Measurements from ENCODE around the gene KLRC4.
"Not testable (repeated sequence)": the region's sequence is repeated elsewhere in the genome, so short reads cannot be mapped to it uniquely, and the experiment has no call there.

Gene KLRC4

DNA sequence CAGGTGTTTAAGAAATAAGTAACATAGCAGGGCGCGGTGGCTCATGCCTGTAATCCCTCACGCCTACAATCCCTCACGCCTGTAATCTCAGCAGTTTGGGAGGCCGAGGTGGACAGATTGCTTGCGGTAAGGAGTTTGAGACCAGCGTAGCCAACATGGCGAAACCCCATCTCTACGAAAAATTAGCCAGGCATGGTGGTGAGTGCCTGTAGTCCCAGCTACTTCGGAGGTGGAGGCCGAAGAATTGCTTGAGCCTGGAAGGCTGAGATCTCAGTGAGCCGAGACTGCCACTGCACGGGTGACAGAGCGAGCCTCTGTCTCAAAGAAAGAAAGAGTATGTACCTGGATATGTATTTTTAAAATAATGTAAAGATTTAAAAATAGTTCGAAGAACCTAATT lies 13.4 kb downstream of the KLRC4 start:
- DNase-seq = not testable (repeated sequence)

DNA sequence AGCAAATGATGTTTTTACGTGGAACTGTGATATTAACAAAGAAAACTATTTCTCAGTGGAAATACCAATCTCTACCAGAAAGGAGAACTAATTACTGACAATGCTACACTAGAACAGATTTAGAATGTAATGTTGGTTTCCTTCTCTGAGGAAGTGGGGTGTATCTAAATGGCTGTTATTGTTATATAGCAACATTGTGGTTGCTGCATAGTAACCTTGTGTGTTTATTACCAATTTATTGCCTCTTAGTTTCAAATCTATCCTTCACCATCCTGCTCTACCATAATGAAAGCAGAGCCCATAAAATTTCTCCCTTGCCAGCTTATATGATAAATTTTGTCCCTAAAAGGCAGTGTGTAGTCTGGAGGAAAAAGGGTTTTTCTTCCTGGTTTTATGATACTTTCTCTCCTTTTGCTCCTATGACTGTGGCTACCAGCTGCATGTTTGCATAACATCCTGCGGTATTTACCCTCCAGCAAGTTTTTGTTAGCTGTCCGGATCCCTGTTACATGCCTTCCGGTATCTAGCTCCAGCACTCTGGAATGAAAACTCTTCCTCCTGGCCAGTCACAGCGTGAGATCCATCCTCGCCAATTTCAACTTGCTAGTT lies 14.1 kb downstream of the KLRC4 start:
- DNase-seq = no peak

DNA sequence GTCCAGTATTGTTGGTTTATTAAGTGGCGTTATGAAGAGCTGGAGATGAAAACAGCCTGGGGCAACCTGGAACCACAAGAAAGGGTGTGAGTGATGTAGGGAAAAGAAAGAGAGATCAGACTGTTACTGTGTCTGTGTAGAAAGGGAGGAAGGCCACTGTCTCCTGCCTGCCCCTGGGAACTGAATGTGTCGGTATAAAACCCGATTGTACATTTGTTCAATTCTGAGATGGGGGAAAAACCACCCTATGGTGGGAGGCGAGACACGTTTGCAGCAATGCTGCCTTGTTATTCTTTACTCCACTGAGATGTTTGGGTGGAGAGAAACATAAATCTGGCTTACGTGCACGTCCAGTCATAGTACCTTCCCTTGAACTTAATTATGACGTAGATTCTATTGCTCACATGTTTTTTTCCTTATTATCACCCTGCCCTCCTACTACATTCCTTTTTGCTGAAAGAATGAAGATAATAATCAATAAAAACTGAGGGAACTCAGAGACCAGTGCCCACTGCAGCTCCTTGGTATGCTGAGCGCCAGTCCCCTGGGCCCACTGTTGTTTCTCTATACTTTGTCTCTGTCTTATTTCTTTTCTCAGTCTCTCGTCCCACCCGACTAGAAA lies 14.9 kb downstream of the KLRC4 start:
- DNase-seq = not testable (repeated sequence)

DNA sequence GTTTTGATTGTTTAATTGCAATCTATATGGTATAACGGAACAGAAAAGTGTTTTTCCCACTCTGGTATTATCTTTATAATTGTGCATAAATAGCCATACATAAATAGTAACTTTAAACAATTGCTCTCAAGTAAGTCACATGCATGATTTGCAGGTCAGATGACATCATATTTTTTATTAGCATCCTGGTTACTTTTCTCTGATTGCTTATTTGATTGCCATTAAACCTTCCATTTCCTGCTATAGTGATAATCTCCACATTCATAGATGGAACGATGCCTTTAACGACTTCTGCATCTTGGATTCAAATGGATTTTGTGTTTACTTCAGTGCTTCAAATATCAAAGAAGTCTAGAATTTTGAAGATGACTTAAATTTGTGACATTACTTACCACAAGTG lies 16.3 kb downstream of the KLRC4 start:
- no peak for DNase-seq

DNA sequence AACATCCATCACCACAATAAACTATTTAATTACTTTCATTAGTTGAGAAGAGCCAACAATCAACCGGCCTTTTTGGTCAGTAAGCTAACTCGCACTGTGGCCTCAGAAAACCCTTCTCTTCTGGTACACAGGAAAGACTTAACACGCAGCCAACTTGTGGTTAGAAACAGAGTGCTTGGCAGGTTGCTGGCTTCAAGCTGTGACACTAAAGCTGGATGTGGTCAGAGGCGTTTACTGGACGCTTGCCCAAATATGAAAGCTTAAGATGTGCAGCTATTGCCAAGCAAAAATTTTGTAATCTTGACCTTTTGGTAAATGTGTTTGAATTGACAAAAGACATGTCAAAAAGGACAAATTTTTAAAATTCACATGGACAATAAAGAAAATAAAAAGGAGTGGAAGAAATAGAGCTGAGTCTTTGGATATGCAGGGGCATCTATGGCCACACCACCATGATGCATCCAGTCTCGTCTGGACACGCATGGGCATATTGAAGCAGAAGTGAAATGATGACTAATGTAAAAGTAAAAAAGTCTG lies 17.1 kb downstream of the KLRC4 start:
- DNase-seq = no peak

DNA sequence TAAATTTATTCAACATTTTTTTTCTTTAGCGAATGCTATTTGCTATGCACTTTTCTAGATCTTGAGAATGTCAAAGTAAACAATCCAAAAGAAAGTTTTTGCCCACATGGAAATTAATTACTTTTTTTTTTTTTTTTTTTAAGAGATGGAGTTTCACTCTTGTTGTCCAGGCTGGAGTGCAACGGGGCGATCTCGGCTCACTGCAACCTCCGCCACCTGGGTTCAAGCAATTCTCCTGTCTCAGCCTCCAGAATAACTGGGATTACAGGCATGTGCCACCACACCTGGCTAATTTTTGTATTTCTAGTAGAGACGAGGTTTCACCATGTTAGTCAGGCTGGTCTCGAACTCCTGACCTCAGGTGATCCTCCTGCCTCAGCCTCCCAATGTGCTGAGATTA lies 18.6 kb downstream of the KLRC4 start:
- DNase-seq = not testable (repeated sequence)

DNA sequence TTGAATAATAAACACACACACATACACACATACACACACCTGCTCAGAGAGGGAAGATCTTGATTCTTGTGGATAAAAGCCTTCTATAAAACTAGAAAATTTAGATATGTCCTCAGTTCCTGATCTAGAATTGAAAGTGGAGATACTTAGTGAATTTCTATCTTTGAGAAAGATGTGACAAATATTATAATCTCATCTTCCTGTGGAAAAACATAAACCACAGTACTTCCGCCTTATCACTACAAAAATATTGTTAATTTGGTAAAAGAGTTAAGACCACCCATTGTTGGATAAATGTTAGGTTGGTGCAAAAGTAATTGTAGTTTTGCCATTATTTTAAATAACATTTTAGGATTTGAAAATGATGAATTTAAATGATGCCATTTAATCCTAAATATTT lies 19.7 kb downstream of the KLRC4 start, which contains the start of gene KLRK1:
TSS of gene KLRK1 (minus strand) at position 138 of the 400 bp plus-strand sequence. CDS start 1,231 bp downstream, outside the sequence.
- no peak for DNase-seq

DNA sequence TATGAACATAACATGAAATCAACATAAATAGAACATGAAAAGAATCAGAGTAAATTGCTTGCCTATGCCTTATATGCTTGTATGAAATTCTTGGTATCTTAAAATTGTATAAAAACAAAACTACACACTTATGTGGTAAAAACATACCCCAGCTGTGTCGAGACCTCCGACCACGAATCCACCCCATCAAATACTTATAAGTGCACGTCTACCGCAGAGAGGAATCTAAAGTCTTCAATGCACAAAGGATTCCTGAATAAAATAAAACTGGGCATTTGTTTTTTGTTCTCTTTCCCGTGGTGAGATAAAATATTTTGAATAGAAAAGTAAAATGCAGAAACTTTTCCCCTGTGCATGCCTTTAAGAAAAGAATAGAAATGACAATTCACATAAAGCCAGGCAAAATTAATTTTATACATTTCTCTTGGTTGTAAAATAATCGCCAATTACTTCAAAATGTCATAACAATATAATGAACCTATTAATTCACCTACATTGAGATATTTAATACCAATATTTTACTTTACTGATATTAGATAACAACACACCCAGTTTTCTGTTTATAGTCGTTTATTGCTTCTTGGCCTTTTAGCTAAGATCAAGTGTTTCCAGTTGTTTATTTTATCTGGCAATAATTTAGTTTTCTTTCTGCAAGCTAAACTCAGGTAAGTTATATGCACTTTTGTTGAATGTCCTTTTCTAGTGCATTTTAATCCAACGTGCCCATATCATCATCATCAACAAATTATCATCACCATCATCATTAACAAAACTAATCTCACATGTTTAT lies 20.7 kb downstream of the KLRC4 start:
- DNase-seq = no peak

DNA sequence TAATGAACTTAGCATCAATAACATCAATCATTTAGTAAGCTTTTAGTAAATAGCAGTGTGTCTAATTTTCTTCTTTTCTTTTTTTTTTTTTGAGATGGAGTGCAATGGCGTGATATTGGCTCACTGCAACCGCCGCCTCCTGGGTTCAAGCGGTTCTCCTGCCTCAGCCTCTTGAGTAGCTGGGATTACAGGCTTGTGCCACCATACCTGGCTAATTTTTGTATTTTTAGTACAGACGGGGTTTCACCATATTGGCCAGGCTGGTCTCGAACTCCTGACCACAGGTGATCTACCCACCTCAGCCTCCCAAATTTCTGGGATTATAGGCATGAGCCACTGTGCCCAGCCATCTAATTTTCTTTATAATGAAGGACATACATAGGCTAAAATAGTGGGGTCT lies 22.1 kb downstream of the KLRC4 start:
- DNase-seq = not testable (repeated sequence)

DNA sequence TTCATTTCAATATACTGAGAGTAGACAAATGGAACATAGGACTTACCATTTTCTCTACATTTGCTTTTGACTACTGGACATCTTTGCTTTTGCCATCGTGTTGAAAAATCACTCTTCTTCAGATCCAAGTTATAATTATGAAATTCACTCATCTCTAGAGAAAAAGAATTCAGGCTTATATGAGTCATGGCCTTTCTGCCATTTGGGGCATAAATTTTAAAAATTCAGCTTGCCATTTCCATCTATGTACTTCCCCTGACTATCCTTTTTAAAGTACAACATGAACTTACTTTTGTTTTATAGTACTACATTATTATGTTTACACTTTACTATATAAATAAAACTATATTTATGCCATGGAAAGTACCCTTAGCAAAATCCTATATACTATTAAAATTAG lies 22.7 kb downstream of the KLRC4 start:
- DNase-seq = no peak

DNA sequence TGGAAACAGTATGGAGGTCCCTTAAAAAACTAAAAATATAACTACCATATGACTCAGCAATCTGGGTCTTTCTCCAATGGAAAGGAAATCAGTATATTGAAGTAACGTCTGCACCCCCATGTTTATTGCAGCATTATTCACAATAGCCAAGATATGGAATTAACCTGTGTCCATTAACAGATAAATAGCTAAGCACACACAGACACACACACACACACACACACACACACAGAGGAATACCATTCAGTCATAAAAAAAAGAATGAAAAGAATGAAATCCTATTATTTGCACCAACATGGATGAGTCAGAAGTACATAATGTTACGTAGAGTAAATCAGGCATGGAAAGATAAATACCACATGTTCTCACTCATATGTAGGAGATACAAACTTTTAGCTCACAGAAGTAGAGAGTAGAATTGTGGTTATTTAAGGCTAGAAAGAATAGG lies 24.4 kb downstream of the KLRC4 start:
- DNase-seq = no peak

DNA sequence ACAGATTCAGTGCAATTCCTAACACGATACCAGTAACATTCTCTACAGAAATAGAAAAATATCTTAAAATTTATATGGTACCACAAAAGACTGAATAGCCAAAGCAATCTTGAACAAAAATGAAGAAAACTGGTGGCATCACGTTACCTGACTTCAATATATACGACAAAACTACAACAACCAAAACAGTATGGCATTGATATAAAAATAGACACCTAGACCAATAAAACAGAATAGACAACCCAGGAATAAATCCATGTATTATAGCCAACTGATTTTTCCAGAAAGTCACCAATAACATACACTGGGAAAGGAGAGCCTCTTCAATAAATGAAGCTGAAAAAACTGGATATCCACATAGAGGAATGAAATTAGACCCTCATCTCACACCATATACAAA lies 25.4 kb downstream of the KLRC4 start:
- no peak for DNase-seq

DNA sequence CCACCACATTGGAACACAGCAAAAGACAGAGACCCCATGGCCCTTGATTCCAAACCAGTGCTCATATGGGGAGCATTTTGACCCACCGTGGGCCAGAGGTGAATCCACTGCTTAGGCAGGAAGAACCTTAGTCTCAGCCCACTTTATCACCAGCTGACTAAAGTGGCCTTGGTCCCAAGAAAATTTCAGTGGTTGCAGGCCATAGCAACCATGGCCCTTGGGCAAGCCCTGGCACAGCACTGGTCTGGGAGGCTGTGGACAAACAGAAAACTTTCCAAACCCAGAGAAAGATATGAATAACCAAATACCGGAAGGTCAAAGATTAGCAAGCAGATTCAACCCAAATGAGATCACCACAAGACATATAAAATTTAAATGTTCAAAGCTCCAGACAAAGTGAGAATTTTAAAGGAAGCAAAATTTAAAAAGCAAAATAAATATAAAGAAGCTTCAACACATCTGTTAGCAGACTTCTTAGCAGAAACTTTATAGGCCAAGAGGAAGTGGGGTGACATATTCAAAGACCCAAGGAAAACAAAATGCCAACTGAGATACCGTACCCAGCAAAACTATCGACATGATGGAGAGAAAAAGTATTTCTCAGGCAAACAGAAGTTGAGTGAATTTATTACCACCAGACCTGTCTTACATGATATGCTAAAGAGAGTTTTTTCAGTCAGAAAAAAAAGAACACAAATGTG lies 27.5 kb downstream of the KLRC4 start:
- DNase-seq = no peak

DNA sequence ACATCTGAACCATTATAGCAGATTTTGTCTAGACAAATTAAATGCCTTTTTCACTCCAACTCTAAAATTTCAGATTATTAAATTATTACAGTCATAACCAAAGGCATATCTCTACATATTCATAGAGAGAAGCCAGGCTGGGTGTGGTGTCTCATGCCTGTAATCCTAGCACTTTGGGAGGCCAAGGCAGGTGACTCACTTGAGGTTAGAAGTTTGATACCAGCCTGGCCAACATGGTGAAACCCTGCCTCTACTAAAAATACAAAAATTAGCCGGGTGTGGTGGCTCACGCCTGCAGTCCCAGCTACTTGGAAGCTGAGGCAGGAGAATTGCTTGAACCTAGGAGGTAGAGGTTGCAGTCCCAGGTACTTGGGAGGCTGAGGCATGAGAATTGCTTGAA lies 30.8 kb downstream of the KLRC4 start:
- DNase-seq = not testable (repeated sequence)

DNA sequence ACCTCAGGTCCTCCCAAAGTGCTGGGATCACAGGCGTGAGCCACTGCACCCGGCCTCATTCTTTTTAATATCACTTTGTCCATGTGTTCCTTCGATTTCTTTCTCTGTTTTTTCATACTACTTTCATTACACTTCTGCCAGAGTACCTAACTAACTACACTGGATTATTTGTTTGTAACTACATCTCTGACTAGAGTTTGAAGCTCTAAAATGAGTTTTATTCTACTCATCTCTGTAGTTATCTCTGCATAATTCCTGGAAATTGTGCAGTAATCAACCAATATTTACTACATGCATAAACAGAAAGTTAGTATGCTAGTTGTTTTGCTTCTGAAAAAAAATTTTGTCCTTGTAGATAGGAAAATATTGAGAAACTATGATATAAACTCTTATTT lies 34.9 kb downstream of the KLRC4 start:
- DNase-seq = no peak

DNA sequence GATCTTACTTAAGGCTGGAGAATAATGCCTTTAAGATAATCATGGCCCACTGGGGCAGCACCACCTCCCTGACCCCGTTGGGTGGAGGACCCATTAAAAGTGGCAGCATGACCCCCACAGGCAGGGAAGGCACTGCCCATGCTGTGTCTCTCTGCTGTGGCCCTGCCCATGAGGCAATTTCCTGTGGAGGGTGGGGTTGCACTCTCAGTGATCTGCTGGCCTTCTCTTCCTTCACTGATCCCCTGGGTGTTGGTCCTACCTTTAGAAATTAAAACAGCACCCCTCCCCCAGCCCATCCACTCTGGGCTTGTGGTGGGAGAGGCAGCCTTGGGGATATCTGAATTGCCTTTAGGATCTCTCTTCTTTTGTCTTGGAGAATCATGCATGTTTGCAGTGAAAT lies 37.0 kb downstream of the KLRC4 start:
- no peak for DNase-seq

DNA sequence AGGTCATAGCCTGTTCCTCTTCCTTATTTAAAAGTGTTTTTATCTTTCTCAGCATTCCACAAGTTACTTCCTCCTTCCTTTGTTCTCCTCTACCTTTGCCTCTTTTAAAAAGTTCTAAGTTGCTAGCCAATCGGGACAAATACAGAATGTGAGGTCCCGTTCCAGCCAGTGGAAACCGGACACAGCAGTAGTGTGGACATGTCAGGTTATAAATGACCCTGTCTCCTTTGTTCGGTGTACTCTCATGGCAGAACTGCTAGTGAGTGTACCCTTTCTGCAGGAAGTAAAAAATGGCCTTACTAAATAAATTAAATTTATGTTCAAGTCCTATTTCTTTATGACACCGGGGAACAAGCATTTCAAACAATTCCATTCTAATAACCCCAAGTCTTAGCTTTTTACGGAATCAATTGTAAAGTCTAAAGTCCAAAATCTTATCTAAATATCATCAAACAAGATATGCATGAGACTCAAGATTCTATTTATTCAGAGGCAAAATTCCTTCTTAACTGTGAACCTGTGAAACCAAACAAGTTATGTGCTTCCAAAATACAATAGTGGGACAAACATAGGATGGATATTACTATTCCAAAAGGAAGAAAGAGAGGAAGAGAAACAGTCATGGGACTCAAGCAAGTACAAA lies 37.5 kb downstream of the KLRC4 start:
- not testable (repeated sequence) for DNase-seq

DNA sequence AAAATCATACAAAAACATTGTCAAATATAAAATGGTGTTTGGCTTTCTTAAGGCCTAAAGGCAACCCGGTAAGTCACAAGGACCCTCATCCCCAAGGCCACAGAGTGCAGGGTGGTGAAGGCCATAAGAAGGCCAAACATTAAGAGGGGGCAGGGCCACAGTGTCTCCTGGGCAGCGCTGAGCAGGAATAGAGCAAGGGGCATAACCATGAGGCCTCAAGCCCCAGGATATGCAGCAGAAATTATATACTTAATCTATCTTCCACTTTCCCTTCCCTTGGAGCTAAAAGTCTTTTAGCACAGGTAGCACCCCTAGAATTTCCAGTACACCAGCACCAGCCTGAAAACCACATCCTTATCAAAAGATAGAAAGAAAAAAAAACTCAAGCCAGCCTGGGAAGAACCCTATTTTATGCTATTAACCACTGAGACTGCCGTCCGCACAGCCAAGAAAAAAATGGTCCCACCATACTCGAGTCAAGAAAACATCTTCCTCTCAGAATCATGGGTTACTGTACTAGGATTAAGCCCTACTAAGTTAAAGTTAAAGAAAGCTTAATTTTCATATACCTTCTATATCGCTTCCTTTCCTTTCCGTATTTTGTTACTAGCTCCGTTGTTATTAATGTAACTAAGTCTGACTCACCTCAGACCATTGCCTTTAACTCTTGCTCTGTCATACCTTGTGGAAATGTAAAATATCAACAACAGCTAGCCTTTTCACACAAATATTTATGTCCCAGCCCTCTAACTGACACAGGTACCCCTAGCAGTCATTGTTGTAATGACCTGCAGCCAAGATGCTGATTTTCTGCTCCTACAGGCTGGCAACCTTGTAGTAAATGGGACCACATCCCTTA lies 39.8 kb downstream of the KLRC4 start:
- no peak for DNase-seq

DNA sequence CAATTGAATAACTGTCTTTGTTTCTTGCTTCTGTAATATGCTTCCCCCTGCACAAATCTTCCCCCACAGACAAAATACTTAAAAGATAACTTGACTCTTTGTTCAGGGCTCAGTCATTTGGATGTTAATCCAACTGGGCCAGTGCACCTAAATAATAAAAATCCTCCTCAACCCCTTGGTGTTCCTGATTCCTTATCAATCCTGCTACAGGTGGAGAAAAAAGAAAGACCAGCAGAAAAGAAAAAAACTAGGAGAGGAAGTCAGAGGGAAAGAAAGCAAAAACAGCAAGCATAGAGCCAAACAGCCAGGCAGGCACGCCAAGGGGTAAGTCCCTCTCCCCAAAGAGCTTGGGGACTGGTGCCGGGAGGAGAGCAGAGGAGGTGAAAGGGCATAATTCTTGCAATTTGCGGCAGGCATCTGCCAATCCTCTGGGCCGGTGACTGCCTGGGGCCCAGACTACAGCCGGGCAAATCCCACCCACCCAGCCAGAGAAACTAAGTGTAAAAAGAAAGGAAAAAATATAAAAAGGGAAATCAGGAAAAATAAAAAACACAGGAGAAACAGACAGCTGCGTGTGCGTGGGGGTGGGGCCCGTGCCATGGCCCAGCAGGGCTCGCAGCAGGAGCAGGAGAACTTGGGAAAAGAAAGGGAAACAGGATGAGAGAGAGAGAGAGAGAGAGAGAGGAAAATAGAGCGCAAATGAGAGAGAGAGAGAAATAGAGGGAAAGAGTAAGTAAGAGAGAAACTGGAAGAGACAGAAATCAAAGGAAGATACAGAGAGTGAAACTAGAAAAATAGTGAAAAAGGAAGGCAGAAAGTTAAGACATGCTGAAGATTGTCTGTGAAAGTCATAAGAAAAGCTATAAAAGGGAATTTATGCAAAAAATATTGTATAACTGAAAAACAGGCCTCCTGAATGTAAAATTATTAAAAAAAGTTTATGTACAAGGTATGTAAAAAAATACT lies 41.1 kb downstream of the KLRC4 start:
- no peak for DNase-seq

DNA sequence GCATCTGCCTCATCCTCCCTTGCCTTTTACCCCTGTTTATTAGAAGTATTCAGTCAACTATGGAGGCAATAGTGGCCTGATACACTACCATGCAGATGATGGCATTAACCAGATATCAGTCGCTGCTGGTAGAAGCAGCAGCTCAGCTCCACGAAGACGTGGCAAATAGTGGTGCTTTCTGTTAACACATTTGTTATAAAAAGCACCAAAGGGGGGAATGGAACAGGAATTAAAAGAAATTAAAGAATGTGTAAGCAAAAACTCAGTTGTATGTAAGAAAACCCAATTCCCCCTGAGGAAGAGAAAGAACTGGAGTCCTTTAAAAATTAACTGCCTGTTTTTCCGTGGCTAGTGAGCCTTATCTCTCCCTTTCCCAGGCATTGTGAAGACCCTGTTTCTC lies 41.8 kb downstream of the KLRC4 start:
- not testable (repeated sequence) for DNase-seq
